Adrenal gland (tissue), 12 donors: ENCODE results near the gene ZHX3. TPM values are rescaled to one million over a fixed set of nuclear protein-coding genes. Genes with fewer than 3 reads are reported as not detected.

Source experiments
- DNase-seq, 7 donors: peaks; one replicate each; pipeline ENCODE4 v3.0.0-alpha.2; 2019 to 2020
- H3K27ac ChIP-seq, 5 donors: fragments of 200-600 bp; sonication (generic) in 4 of 5; 1 replicate in 3 of 5; 2 replicates in 2 of 5; pipeline versions ENCODE4 v1.5.1 to v1.8.0; 2016 to 2020; ENCODE audit warnings: mild to moderate bottlenecking in 1 of 5
- H3K27me3 ChIP-seq: fragments of 200-600 bp; 2 replicates; pipeline ENCODE4 v1.8.0; 2021
- H3K36me3 ChIP-seq, 2 donors: fragments of 200-600 bp; replicated peaks in 1 of 2; 1 replicate in 1 of 2; 2 replicates in 1 of 2; pipeline versions ENCODE4 v1.5.1 to v1.8.0; 2018 to 2022
- H3K4me1 ChIP-seq, 2 donors: fragments of 200-600 bp; replicated peaks in 1 of 2; 1 replicate in 1 of 2; 2 replicates in 1 of 2; pipeline versions ENCODE4 v1.5.1 to v1.8.0; 2018 to 2021
- H3K4me3 ChIP-seq, 4 donors: fragments of 200-600 bp; sonication (generic) in 3 of 4; one replicate each; pipeline ENCODE4 v1.5.1; 2016 to 2018
- H3K9me3 ChIP-seq, 3 donors: fragments of 200-600 bp; sonication (generic) in 1 of 3; replicated peaks in 1 of 3; 1 replicate in 2 of 3; 2 replicates in 1 of 3; pipeline versions ENCODE4 v1.5.1 to v1.8.0; 2016 to 2021
- POLR2A ChIP-seq, 2 donors: fragments of 450-650 bp; IDR thresholded peaks; one replicate each; pipeline ENCODE4 v1.6.1; 2017; ENCODE audit warnings: antibody characterized with exemption in 2 of 2, mild to moderate bottlenecking in 2 of 2, moderate library complexity in 1 of 2
- WGBS, 4 donors: extraction: QIAGEN DNeasy Blood & Tissue Kit in 2 of 4; methylation state at CpG; one replicate each; pipeline versions ENCODE4 v1.1.5 to v1.1.7; 2013 to 2017; 5-methylcytosine and 5-hydroxymethylcytosine counted together
- intact Hi-C, 2 donors: fragments of 100-400 bp; cut with DNase I; formaldehyde crosslinking; loops; one replicate each; pipeline versions ENCODE4 v1.14.1 to v1.15.0; 2022 to 2023
- polyA plus RNA-seq, 3 donors: library from polyadenylated mRNA; stranded (reverse); fragments of 200-250 nt in 2 of 3; fragments of 350-450 nt in 1 of 3; fragmentation: Illumina TruSeq in 1 of 3; extraction: RNeasy Lipid Tissue Mini Kit (QIAGEN cat#74804) in 1 of 3; gene quantifications; one replicate each; pipeline ENCODE4 v1.2.3, GENCODE V29; 2013 to 2014
- total RNA-seq, 9 donors: library from RNA; depleted of rRNA in 4 of 9; stranded (reverse); fragments of >200 nt in 4 of 9; fragments of 120-200 nt in 1 of 9; fragmentation: NEBNext Ultra II Directional in 1 of 9; extraction: Animal tissue kit (Norgen Biotek cat#: 25700) in 1 of 9; gene quantifications; one replicate each; pipeline versions ENCODE4 v1.1.0 to v1.2.4, GENCODE V29; 2013 to 2023
- TF ChIP-seq, protein P1 (sequence below), 6 experiments: fragments of 450-650 bp in 4 of 6; fragments of 200-600 bp in 2 of 6; sonication (generic) in 1 of 6; IDR thresholded peaks; 1 replicate in 5 of 6; 2 replicates in 1 of 6; pipeline versions ENCODE4 v1.5.1 to v1.8.0; 2016 to 2021; ENCODE audit warnings: antibody characterized with exemption in 6 of 6, mild to moderate bottlenecking in 2 of 6, moderate library complexity in 1 of 6
- donor health status: healthy with polysubstance abuse.
- donor health status: Bipolar disorder and iron deficiency.
- donor health status: DM: yes; HTN: yes; CAD: no.
- donor health status: DM: no; HTN: no; CAD: no.
- donor health status: DM: no; HTN: no; CAD: no.
- donor health status: DM: yes; HTN: yes; CAD: no.

Gene ZHX3
- total and polyA plus RNA-seq, 12 donors: 20.7 to 91.1 (median 51.2) TPM

DNA sequence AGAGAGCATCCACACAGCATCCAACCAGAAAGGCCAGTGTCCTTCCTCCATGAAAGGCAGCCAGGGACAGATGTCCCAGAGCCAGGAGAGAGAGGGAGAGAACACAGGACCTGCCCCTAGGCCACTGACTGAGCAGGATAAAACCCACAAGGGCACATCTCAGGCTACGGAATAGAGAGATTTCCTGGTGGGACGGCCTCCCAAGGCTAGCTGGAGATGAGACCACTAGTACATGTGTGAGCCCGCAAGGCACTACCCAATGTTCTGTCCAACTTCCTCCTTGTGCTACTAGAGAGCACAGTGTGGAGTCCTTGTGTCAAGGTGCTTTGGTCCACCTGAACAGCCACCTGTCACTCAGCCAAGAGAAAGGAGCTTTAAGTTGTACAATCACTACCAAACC is 136.0 kb downstream of the ZHX3 start:
- H3K4me3 ChIP-seq: no peak overlapping the region
- no peaks in the 10 kb centered on the region for H3K9me3 ChIP-seq
- no peaks in the 10 kb centered on the region for H3K36me3 ChIP-seq
- intact Hi-C loops: no loop called here
- no peak for TF ChIP-seq POLR2A (IDR thresholded peaks at IDR 0.05)
- TF ChIP-seq, protein P1, sequence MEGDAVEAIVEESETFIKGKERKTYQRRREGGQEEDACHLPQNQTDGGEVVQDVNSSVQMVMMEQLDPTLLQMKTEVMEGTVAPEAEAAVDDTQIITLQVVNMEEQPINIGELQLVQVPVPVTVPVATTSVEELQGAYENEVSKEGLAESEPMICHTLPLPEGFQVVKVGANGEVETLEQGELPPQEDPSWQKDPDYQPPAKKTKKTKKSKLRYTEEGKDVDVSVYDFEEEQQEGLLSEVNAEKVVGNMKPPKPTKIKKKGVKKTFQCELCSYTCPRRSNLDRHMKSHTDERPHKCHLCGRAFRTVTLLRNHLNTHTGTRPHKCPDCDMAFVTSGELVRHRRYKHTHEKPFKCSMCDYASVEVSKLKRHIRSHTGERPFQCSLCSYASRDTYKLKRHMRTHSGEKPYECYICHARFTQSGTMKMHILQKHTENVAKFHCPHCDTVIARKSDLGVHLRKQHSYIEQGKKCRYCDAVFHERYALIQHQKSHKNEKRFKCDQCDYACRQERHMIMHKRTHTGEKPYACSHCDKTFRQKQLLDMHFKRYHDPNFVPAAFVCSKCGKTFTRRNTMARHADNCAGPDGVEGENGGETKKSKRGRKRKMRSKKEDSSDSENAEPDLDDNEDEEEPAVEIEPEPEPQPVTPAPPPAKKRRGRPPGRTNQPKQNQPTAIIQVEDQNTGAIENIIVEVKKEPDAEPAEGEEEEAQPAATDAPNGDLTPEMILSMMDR (IDR thresholded peaks at IDR 0.05): no peak
- peaks cover 8 to 11% of the 10 kb centered on the region in 2 donors for H3K4me1 ChIP-seq
- H3K27me3 ChIP-seq: no peaks in the 10 kb centered on the region
- peak in 4 of 7 donors; percentile 9 to 43 (median 16) for DNase-seq
- no peak overlapping the region for H3K27ac ChIP-seq
- WGBS, 4 donors: 94 to 100% (median 98%) methylated on average over 2 to 3 of the region's 3 CpGs

DNA sequence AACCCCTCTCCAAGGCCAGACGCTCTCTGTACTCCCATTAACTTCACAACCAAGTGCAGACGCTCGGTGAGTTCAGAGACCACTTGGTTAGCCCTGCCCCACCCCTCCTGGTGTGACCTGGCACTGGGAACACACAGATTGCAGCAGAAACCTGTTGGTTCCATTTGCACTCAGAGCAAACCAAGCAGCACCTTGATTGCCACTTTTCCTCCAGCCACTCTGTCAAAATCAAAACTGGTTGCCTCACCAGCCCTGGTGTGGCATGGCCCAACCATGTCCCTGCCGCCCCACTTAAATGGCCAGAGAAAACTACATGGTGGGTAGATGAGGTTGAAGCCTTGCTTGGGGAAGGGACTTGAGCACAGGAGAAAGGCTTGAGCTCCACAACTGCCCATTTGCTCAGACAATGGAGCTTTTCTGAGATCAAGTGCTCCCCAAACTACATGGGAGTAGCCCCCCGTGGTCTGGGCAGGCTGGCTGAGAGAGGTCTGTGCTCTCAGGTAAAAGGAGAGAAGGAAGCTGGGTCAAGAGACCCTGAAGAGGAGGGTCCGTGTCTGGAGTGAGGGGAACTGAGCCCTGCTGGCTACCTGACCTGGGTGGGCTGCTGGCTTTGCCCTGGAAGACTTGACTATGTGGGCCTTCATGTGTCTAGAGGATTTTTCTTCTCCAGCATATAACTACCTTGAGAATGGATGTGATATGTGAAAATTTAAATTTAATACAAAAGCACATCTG is 136.8 kb downstream of the ZHX3 start:
- WGBS, 4 donors: 92 to 95% (median 94%) methylated on average over 5 to 6 of the region's 6 CpGs

DNA sequence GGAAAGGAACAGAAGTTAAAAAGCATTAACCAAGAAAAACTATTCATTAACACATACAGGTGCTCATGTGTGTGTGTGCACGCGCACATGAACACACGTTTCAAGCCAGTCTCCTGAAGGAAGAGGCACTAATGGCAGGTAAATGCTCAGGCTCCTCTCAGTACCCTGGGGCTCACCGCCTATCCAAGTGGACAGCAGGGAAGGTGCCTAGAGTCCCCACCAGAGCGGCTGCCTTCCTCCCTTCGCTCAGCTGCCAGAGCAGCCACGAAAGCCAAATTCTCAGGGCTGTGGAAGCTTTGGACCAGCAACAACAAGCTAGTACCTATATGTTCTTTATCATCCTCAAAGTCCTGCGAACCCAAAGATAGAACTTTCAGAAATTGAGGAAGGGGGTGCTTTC is 137.6 kb downstream of the ZHX3 start:
- TF ChIP-seq POLR2A (IDR thresholded peaks at IDR 0.05): no peak
- TF ChIP-seq, protein P1 (IDR thresholded peaks at IDR 0.05): no peak
- H3K9me3 ChIP-seq: no peaks in the 10 kb centered on the region
- H3K27me3 ChIP-seq: no peaks in the 10 kb centered on the region
- peaks cover 8 to 11% of the 10 kb centered on the region in 2 donors for H3K4me1 ChIP-seq
- WGBS, 4 donors: 91 to 96% (median 94%) methylated on average over 6 to 8 of the region's 8 CpGs
- DNase-seq: peak in 4 of 7 donors; percentile 7 to 29 (median 14)
- peak overlapping the region in 1 of 5 donors; percentile 9 for H3K27ac ChIP-seq
- H3K4me3 ChIP-seq: no peak overlapping the region
- H3K36me3 ChIP-seq: peaks cover 0 to 7% of the 10 kb centered on the region in 2 donors
- intact Hi-C loops: loop anchor here in 1 of 2 donors (10.0 kb wide), 1 partner anchor 45 kb away; no protein-coding TSS in a partner anchor

More for the DNA sequence above, 136.8 kb downstream of the ZHX3 start:
- DNase-seq: peak in 4 of 7 donors; percentile 7 to 41 (median 12)
- TF ChIP-seq, protein P1 (IDR thresholded peaks at IDR 0.05): no peak
- no peak for TF ChIP-seq POLR2A (IDR thresholded peaks at IDR 0.05)
- Histone ChIP-seq H3K36me3 (peaks cover 0 to 2% of the 10 kb centered on the region in 2 donors), H3K27ac (no peak overlapping the region), H3K9me3 (no peaks in the 10 kb centered on the region), H3K4me3 (no peak overlapping the region), H3K27me3 (no peaks in the 10 kb centered on the region), H3K4me1 (peaks cover 8 to 11% of the 10 kb centered on the region in 2 donors)
- intact Hi-C loops: no loop called here

DNA sequence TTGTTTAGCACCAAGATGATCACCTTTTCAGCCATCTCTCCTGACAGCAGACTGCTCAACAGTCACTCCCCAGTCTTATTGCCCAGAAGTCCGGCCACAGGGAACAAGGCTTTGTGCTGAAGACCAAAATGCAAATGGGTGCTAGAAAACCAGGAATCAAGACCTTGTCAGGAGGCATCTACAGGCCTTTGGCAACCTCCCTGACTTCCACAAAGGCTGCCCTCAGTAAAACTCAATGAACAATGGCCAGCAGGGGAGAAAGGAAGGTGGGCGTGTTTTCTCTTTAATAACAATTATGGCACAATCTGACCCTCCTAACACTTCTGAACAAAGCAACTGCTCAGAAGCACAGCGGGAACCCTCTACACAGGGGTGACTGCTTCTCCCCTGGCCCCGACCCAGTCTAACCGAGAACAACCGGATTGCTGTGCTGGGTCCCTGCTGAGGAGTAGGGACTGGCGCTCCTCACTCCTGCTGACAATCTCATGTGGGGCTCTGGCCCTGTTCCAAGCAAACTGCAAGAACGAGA is 138.6 kb downstream of the ZHX3 start:
- Histone ChIP-seq H3K9me3 (no peaks in the 10 kb centered on the region), H3K27me3 (no peaks in the 10 kb centered on the region), H3K27ac (peak overlapping the region in 2 of 5 donors; percentile 73 to 75), H3K4me1 (peaks cover 8 to 16% of the 10 kb centered on the region in 2 donors), H3K36me3 (peaks cover 0 to 17% of the 10 kb centered on the region in 2 donors), H3K4me3 (no peak overlapping the region)
- DNase-seq: peak in 5 of 7 donors; percentile 13 to 50 (median 28)
- WGBS, 4 donors: 76 to 82% (median 80%) methylated on average over 4 to 8 of the region's 8 CpGs
- intact Hi-C loops: loop anchor here in 1 of 2 donors (10.0 kb wide), 1 partner anchor 46 kb away; no protein-coding TSS in a partner anchor
- TF ChIP-seq, protein P1 (IDR thresholded peaks at IDR 0.05): no peak
- TF ChIP-seq POLR2A (IDR thresholded peaks at IDR 0.05): no peak
